ENCODE data around the gene TMEM88. TPM values are rescaled to one million over a fixed set of nuclear protein-coding genes. Genes with fewer than 3 reads are reported as not detected.

The TMEM88 gene
- total RNA-seq, 1 donor from 2014 or later, result 13.8 TPM

GRCh38 chr17:7818746-7819645 is 35.9 kb upstream of the TMEM88 start:
- no peaks in the 10 kb centered on the region for H3K9me3 Mint-ChIP-seq

GRCh38 chr17:7820231-7820630 is 34.6 kb upstream of the TMEM88 start:
- H2AFZ ChIP-seq (replicated peaks), result no peak overlapping the region
- H3K9me3 Mint-ChIP-seq, result no peaks in the 10 kb centered on the region
- no peaks in the 10 kb centered on the region for H3K79me2 ChIP-seq (ENCODE audit: low read depth)
- no peaks in the 10 kb centered on the region for H3K36me3 ChIP-seq
- no peak overlapping the region for H3K9ac ChIP-seq
- no peaks in the 10 kb centered on the region for H3K4me1 ChIP-seq
- TF ChIP-seq EZH2 (IDR thresholded peaks at IDR 0.05), result no peak
- no peak for TF ChIP-seq EZH2phosphoT487 (IDR thresholded peaks at IDR 0.05)
- TF ChIP-seq CTCF (IDR thresholded peaks at IDR 0.05), result no peak
- H3K36me3 Mint-ChIP-seq, result no peaks in the 10 kb centered on the region
- H3K27me3 ChIP-seq, result peaks cover 25% of the 10 kb centered on the region
- no peaks in the 10 kb centered on the region for H3F3A ChIP-seq (ENCODE audit: low read depth)
- H3K27me3 Mint-ChIP-seq (ENCODE audit: insufficient read depth, low read depth), result peaks cover 13% of the 10 kb centered on the region
- no peaks in the 10 kb centered on the region for H4K20me1 ChIP-seq (ENCODE audit: low read depth)
- H3K4me3 ChIP-seq, result no peak overlapping the region
- peaks cover 2% of the 10 kb centered on the region for H3K4me1 Mint-ChIP-seq
- no peak overlapping the region for H3K27ac ChIP-seq
- H3K4me3 Mint-ChIP-seq, result peak overlapping the region; percentile 8
- no peak overlapping the region for H3K4me2 ChIP-seq
- H3K9me3 ChIP-seq (ENCODE audit: low read depth), result no peaks in the 10 kb centered on the region
- no peak overlapping the region for H3K27ac Mint-ChIP-seq
- DNase-seq (ENCODE audit: low spot score), result no peak

More at GRCh38 chr17:7818746-7819645, 35.9 kb upstream of the TMEM88 start:
- Histone ChIP-seq H3K4me1 (no peaks in the 10 kb centered on the region), H3K27me3 (peaks cover 12% of the 10 kb centered on the region), H3K36me3 (no peaks in the 10 kb centered on the region), H4K20me1 (ENCODE audit: low read depth) (no peaks in the 10 kb centered on the region), H3K9ac (no peak overlapping the region), H3K9me3 (ENCODE audit: low read depth) (no peaks in the 10 kb centered on the region), H3K27ac (no peak overlapping the region), H3K79me2 (ENCODE audit: low read depth) (no peaks in the 10 kb centered on the region), H3K4me3 (no peak overlapping the region), H3K4me2 (no peak overlapping the region), H2AFZ (replicated peaks) (no peak overlapping the region), H3F3A (ENCODE audit: low read depth) (no peaks in the 10 kb centered on the region)
- no peak for TF ChIP-seq EZH2phosphoT487 (IDR thresholded peaks at IDR 0.05)
- no peak for TF ChIP-seq CTCF (IDR thresholded peaks at IDR 0.05)
- no peak for TF ChIP-seq EZH2 (IDR thresholded peaks at IDR 0.05)
- Mint-ChIP-seq H3K27ac (peak overlapping the region; percentile 25), H3K4me1 (no peaks in the 10 kb centered on the region), H3K27me3 (ENCODE audit: insufficient read depth, low read depth) (peaks cover 13% of the 10 kb centered on the region), H3K36me3 (no peaks in the 10 kb centered on the region), H3K4me3 (peak overlapping the region; percentile 46)
- no peak for DNase-seq (ENCODE audit: low spot score)

GRCh38 chr17:7822126-7822525 is 32.7 kb upstream of the TMEM88 start:
- H3F3A ChIP-seq (ENCODE audit: low read depth), result no peaks in the 10 kb centered on the region
- no peaks in the 10 kb centered on the region for H4K20me1 ChIP-seq (ENCODE audit: low read depth)
- no peak overlapping the region for H3K4me2 ChIP-seq
- Mint-ChIP-seq H3K4me3 (no peak overlapping the region), H3K4me1 (peaks cover 6% of the 10 kb centered on the region), H3K9me3 (no peaks in the 10 kb centered on the region), H3K27ac (no peak overlapping the region), H3K27me3 (ENCODE audit: insufficient read depth, low read depth) (peaks cover 6% of the 10 kb centered on the region), H3K36me3 (no peaks in the 10 kb centered on the region)
- H3K9me3 ChIP-seq (ENCODE audit: low read depth), result no peaks in the 10 kb centered on the region
- no peak overlapping the region for H3K9ac ChIP-seq
- DNase-seq (ENCODE audit: low spot score), result no peak
- no peak overlapping the region for H3K27ac ChIP-seq
- no peak overlapping the region for H2AFZ ChIP-seq (replicated peaks)
- H3K4me1 ChIP-seq, result no peaks in the 10 kb centered on the region
- TF ChIP-seq EZH2 (IDR thresholded peaks at IDR 0.05) (no peak), EZH2phosphoT487 (IDR thresholded peaks at IDR 0.05) (no peak), CTCF (IDR thresholded peaks at IDR 0.05) (no peak)
- no peaks in the 10 kb centered on the region for H3K36me3 ChIP-seq
- no peak overlapping the region for H3K4me3 ChIP-seq
- H3K27me3 ChIP-seq, result peaks cover 41% of the 10 kb centered on the region
- no peaks in the 10 kb centered on the region for H3K79me2 ChIP-seq (ENCODE audit: low read depth)

Data from neural progenitor cell (in vitro differentiated cells).